Measurements from ENCODE around the gene SCAF4.
"Not testable (repeated sequence)": the region's sequence is repeated elsewhere in the genome, so short reads cannot be mapped to it uniquely, and the experiment has no call there.

SCAF4 gene

DNA sequence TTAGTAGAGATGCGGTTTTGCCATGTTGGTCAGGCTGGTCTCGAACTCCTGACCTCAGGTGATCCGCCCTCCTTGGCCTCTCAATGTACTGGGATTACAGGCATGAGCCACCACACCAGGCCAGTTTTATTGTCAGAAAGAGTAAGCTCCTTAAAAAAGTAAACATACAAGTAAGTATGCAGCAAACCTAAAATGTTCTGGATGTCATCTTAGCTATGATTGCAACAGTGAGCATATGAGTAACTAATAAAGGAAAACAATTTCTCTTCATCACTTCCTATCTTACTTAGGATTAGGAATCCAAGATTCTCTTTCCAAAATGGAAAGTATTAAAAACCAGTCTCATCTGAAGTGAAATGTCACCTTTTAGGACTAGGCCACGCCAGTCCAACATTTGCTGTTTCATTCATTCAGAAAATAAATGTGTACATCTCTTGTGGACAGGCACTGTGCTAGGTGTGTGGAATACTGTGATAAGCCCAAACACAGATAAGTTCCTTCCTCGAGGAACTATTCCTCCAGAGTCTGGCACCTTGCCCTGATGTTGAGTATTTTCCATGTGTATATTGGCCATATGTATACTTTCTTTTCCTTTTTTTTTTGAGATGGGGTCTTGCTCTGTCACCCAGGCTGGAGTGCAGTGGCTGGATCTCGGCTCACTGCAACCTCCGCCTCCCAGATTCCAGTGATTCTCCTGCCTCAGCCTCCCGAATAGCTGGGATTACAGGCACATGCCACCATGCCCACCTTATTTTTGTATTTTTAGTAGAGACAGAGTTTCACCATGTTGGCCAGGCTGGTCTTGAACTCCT lies 5.9 kb upstream of the SCAF4 start:
- DNase-seq: not testable (repeated sequence)

DNA sequence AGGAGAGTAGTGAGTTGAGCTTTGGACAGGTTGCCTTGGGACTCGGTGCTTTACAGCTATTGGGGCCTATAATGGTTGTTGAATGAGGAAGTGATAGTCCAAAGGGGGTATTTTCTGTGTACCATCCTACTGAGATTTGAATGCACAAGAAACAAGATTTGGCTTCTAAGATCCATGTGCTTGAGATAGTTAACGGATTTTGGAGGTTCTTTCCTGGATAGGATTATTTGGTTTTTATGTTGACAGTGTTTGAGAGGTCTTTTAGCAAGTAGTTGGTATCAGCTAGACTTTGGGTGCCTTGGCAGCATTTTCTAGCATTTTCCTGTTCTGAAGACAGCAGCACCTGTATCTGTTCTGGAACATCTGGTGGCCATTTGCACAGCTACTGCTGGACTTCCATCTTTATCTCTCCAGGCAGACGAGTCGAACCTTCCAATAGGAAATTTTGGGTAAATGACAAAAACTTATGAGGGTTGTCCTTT lies 3.6 kb upstream of the SCAF4 start:
- DNase-seq: no peak

DNA sequence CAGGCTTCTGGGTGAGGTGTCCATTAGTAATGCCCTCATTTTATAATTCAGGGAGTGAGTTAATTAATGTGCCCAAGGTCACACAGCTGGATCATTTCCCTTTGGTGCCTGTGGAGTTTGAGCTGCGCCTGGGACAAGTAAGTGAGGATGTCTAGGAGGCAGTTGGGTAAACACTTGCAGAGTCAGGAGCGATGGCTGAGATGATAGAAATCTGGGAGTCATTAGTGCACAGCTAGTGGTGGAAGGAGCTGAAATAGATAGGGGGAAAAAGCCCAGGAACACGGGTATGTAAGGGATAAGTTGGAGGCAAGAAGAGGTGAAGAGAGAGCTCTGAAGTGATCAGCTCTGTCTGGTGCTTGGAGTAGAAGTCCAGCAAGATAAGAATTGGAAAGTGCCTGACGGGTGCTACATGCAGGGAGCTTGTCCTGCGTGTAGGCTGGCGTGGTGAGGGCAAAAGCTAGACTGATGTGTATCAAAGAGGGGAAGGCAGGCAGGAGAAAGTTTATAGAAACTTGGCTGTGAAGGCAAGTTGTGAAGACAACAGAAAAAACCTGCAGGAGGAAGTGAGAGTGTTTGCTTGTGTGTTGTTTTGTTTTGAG lies 1.7 kb upstream of the SCAF4 start:
- no peak for DNase-seq

DNA sequence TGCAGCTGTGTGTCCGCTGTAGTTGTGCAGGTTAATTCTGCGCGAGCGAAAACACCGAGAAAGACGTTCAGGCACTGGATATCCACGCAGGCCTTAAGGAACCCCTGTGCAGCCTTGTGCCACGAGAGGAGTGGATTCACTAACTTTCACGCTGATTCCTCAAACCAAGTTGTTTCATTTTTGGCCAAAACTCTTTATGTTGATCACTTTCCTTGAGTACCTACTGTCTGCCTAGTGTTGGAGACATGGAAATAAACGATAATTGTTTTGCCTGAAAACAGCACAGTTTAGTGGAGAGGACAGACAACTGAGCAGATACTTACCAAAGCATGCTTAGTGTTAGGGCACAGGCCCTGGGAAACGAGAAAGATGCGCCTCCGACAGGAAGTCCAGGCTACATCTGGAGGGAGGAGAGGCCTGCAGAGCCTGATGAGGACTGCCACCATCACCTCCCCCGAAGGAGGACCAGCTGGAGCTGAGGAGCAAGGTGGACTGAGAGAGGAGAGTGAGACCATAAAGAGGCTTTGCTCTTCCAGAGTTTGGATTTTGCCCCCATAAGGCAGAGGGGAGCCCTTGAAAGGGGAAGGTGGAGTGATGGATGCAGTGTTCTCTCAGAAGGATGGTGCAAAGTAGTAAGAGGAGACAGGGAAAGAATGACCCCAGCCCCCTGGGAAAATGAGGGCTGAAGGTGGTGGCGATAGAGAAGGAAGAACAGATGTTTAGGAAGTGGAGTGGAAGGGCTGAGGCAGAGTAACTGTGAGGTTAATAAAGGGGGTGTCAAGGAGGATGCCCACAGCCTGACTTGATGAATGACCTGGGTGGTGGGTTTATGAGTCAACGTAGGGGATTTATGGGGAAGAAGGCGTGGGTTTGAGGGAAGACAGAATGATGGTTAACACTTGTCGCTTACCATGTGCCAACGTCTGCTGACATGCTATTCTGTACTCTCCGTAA lies 956 bp upstream of the SCAF4 start:
- DNase-seq: no peak

DNA sequence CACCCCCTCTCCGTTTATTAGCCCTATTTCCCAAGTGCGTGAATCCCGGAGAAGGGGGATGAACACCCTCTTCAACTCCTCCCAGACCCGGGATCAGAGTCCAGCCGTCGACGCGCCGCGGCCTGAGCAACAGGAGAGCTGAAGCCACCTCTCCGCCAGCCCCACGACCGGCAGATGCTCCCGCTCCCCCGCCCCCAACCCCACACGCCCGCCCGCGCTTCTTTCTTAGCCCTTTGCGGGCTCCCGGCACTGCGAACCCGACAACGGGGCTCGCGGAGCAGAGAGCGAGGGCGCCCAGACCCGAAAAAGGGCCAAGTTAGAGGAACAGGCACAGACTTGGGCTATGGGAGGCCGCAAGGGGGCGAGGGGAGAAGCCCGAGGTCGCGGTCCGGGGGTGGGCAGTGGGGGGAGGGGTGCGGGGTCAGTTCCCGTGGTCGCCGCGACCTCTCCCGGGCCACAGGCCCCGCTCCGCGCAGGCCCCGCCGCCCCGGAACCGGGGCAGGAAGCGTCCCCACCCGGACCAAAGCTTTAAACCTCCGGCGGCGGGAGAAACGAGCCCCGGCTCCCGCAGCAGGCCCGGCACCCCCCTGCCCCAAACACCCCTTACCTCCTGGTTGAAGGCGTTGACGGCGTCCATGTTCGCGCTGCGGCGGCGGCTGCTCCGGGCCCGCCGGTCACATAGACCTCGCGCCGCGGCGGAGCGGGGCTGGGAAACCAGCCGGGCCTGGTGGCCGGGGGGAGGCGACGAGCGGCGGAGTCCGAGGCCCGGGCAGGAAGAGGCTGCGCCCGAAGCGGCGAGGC lies 662 bp downstream of the SCAF4 start:
- no peak for DNase-seq

DNA sequence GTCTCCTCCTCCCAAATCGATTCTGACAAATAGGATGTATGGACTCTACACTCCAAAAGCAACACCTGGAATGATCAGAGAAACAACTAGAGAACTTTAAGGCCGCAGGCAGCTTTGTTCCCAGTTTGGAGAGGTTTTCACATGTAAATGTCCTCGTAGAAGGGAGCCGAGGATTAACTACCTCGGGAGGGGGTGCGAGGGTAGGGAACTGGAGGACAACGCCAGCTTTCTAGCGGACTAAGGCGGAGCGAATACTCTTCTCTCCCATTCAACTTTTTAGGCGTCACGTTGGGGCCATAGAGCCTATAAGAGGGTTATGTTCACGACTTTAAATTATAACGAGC lies 1.2 kb downstream of the SCAF4 start:
- DNase-seq: no peak

DNA sequence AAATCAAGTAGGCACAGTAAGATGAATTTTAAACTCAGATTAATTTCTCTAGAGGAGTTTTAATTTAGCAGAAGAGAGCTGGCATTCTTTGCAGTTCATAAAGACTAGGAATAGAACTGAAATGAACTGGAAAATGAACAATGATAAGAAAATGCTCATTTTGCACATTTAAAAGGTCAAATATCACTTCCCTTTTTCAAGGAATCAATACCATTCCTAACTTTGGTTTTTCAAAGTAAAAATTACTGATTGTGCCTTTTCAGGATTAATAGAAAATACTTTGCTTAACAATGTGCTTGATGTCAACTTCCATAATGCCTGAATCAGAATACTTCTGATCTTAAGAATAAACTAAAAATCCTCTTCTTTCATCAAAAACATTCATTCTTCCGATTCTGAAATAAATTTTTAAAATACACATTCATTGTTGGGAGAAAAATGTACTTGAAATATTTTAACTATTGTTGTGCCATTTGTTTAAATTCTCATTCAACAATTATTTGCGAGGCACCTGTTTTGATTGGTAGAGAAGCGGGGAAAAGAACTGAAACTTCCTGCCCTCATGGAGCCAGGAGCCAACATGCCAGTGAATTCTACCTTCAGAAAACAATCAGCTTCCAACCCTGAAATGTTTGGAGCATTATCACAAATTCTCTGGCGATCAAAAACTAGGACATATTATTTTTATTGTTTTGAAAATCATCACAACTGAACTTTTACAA lies 2.1 kb downstream of the SCAF4 start:
- no peak for DNase-seq

DNA sequence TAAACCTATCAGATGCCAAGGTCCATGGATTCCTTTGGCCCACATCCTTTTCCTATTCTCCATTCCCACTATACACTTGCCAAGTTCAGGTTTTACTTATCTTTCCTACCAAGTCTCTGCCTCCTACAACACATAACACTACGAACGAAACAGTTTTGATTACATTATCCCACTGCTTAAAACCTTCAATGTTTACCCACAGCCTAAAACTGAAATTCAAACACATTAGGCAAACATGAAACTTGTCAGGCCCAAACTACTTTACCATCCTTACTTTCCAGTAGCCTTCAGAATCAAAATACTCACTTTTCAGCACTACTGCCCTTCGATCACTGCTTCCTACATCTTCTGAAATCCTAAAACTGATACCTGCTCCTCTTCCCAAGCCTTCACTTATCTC lies 3.0 kb downstream of the SCAF4 start:
- DNase-seq: no peak

DNA sequence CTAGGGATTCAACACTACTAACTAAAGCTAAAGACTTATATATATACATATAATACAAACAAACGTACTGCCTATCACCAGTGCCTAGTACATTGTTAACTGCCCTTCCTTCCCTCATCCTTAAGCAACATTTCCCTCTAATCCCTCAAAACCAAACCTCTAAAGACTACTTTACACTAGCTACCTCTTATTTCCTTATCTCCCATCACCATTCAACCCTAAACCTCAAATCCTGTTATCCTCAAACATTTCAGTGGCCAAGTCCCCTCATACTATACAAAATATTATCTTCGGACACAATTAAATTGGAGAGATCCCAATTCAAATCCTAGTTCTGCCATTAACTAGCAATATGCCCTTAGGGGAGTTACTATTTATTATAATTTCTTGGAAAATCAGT lies 3.7 kb downstream of the SCAF4 start:
- no peak for DNase-seq

DNA sequence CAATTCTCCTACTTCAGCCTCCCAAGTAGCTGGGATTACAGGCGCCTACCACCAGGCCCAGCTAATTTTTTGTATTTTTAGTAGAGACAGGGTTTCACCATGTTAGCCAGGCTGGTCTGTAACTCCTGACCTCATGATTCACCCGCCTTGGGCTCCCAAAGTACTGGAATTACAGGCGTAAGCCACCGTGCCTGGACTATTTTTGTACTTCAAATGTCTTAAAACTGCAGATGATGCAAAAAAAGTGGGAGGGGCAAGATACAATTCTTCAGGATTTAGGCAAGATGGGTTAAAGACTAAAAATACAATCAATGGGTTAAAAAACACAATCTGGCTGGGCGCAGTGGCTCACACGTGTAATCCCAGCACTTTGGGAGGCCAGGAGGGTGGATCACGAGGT lies 4.7 kb downstream of the SCAF4 start:
- no peak for DNase-seq

DNA sequence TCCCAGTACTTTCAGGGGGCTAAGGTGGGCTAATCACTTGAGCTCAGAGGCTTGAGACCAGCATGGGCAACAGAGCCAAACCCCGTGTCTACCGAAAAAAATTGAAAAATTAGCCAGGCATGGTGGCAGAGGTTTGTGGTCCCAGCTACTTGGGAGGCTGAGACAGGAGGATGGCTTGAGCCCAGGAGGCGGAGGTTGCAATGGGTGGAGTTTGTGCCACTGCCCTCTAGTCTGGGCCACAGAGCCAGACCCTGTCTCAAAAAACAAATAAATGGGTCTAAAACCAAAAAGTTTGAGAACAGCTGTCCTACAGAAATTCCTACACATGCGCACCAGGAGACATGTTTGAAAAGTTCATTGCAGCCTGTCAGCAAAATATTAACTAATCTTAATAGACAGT lies 5.5 kb downstream of the SCAF4 start:
- no peak for DNase-seq

DNA sequence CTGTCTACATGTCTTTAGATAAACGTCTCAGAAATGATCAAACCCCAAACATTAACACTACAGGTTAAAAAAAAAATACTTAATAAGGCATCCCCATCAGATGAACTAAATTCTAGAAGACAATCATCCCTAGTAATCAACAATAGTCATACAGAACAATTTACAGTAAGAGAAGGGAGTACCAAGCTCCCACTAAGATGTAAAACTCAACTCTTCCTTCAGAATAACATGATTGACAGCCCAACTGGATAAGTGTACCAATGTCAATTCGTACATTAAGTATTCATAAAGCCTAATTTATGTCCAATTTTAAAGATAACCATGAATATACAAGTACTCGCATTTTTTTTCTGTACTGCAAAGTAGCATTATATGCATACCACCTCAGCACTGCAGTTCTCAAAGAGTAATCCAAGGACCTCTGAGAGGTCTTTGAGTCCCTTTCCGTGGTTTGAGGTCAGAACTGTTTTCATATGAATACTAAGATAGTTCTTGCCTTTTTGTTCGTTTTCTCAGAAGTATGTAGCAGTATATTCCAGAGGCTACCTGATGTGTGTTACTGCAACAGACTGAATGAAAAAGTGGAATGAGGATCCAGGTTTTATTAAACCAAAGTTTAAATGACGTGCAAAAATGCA lies 6.6 kb downstream of the SCAF4 start:
- DNase-seq: no peak

DNA sequence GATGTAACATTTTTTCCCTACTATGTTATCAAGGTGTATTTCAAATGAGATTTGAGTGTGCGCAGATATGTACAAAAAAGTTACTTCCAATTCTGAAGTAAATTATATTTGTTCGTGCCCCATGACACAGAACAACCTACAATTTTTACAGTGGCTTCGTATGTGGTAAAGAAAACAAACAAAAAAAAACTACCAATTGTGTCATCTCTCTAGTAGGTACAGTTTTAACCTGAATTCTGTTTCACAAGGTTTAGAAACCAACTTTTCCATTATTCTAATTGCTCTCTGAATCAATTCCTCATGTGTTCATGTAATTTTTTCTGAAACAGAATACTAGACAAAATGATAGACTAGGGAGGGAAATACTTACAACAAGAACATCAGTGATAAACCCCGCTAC lies 7.4 kb downstream of the SCAF4 start:
- DNase-seq: no peak

DNA sequence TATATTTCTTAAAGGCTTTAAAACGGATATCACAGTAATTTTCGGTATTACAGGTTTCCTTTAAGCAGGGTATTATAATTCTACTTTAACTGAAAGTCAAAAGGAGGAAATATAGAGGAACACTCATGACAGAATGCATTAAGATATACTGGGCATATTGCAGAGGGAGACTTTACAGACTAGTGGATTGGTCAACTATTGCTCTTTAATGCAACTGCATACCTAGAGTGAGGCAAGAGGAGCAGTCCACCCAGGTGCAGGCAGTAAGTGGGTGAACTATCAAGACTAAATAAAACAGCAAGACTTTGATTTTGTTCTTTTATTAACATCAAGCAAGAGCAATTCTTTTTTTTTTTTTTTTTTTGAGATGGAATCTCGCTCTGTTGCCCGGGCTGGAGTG lies 10.5 kb downstream of the SCAF4 start:
- no peak for DNase-seq

DNA sequence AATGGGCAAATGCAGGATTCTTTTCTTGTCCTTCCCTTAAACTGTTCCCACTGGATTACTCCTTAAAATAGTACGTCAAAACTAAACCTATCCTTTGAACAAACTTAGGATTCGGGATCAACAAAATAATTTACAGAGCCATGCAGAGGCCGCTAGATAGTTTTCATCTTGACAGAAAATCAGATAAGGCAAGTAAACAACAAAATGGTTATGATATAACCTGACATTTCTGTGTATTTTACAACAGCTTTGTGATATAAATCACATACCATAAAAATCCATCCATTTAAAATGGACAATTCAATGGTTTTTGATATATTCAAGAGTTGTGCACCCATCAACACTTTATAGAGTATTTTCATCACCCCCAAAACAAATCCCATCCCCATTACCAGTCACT lies 11.2 kb downstream of the SCAF4 start:
- no peak for DNase-seq

DNA sequence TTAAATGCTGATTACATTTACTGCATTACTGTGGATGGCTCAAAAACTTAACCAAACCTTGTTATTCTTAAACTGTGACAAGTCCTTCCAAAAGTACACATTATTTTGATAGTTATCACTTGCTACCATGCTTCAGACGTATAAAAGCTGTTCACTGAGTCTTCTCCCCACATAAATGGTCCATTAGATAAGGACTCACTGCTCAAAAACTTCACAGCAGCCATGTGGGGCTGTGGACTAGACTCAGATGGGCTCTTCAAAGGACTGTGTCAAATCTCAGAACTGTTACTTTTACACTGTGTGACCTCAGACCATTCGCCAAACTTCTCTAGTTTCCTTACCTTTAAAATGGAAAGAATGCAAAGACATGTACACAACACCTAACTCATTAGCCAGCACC lies 11.6 kb downstream of the SCAF4 start:
- DNase-seq: no peak

DNA sequence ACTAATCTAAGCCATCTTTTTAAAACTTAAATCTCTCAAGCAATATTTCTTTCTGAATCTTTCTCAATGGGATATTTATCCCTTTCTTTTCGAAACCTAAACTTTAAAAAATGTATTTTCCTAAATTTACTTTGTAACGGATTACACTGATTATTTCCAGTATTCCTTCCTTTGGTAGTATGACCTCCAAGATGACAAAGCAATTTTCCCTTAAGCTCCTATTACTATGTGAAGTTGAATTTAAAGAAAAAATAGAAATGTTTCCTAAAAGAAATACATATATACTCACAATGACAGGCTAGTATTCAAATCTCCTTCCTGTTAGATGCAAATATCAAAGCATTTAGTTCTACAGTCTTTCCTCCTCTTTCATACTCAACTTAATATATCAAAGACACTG lies 15.8 kb downstream of the SCAF4 start:
- no peak for DNase-seq

DNA sequence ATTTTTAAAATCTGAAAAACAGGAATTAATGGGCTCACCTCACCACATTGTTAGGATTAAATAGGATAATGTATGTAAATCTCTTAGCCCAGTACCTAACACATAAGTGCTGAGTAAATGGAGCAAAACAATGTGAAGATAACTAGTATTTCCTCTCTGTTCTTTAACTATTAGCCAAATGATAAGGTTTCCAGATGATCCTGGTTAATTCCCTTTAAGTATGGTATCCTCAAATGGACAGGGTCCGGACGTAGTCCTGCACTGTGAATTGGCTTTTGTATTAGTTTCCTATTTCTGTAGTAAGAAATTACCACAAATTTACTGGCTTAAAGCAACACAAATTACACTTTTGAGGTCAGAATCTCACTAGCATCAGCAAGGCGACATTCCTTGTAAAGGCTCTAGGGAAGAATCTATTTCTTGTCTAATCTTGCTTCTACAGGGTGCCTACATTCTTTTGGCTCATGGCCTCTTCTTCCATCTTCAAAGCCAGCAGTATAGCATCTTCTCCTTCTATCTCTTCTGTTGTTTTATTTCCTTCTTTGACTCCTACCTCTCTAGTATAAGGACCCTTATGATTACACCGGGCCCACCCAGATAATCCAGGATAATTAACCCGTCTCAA lies 17.1 kb downstream of the SCAF4 start:
- no peak for DNase-seq

DNA sequence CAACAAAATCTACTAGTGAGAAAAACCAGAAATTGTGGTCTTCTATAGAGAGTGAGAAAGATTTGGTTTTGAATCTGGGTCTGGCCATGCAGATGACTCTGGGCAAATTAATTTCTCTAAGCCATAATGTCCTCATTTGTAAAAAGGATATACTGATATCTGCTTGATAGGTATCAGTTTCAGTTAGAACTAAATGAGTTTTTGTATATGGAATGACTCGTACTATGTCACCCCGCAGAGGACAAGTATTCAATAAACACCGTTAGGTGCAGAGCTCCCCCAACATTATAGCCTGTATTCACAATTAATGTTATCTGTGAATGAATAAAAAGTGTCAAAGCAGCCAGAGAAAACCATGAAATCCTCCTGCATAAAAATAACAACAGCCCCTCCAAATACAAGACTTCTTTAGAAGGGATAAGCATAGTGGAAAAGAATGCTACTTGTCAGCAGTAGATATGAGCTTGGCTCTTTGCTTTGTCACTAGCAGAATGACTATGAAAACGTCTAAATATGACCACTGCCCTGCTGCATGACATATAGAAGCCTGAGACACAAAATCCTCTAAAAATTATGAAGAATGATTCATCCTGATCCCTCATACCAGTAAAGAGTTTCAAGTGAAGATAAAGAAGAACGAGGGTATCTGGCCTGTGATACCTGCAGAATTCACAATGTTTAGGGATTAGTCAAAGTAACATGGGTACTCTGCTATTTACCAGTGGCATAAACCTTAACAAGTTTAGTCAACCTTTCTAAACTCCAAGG lies 17.8 kb downstream of the SCAF4 start:
- no peak for DNase-seq

DNA sequence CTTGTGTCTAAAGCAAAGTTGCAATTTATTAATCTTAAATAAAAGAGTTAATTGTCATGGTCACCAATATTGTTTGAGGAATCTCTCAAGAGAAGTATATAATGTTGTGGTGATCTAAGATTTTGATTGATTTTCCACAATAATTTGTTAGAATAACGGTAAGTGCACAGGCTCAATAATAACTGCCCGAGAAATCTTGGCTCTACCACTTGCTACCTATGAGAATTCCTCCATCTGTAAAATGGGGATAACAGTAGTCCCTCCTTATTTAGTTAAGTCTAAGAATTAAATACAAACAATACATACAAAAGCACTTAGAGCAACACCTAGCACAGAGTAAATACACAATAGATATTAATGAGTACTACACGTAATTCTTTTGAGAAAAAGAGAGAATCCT lies 18.8 kb downstream of the SCAF4 start:
- no peak for DNase-seq
